Fibroblast of the aortic adventitia (primary cell): Measurements from ENCODE around the gene PHF10. TPM values are rescaled to one million over a fixed set of nuclear protein-coding genes. Genes with fewer than 3 reads are reported as not detected.

ENCODE experiments used
- DNase-seq: peaks from one replicate; pipeline ENCODE4 v3.0.0-alpha.2; 2010; ENCODE audit warnings: low read depth
- H3K4me3 ChIP-seq: 2 replicates; pipeline ENCODE4 v1.5.1; 2011; ENCODE audit warnings: low read depth, mild to moderate bottlenecking, control low read depth, low read length, moderate library complexity
- CTCF ChIP-seq: IDR thresholded peaks from 2 replicates; pipeline ENCODE4 v1.5.1; 2011; ENCODE audit warnings: mild to moderate bottlenecking, low read length, control low read depth, inconsistent platforms; ENCODE audit not compliant: insufficient read depth
- total RNA-seq: library from RNA; depleted of rRNA; stranded (reverse); fragments of >200 nt; gene quantifications from 2 replicates; pipeline ENCODE4 v1.2.3, GENCODE V29; 2012; ENCODE audit warnings: low replicate concordance

Gene PHF10
- total RNA-seq, 1 donor: 18.9 TPM

- no peak for TF ChIP-seq CTCF
- peak; percentile 75 for DNase-seq
- H3K4me3 ChIP-seq: peak overlapping the region; percentile 75
Observed at GRCh38 chr6:169723200-169723909, 945 bp downstream of the PHF10 start.

DNA sequence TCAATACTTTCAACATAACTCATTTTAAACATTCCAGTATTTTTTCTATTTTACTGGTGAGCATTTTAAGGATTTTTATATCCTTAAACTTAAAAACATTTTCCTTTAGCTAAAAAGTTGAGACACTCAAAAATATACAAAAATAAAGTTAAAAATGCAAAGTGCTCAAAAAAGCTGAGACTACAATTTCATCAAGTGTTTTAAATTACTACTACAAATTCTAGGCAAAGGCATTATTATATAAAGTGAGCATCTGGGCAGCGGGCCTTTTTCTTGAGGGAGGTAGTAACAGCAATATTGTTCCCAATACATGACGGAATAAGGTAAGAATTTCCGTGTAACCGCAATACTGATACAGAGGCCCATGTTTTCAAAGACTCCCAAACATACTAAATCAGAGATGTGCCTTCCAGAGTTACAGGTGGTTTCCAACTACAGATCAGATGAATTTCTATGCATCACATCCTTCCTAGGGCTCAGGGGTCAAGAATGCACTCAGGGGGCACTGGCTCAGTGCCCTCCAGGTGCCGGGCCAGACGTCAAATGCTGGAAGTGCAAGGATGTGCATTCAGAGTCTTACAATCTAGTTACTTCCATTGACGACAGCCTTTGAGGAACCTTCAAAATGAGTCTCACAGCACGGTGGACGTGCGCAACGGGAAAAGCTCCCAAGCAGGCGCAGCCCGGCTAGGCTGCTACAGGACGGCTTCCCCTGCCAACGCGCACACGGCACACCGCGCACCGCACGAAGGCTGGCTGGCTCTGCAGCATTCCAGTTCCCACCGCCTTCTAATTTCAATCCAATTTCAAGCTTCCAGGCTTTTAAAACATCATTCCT lies 1.7 kb downstream of the PHF10 start:
- peak overlapping the region; percentile 75 for H3K4me3 ChIP-seq
- peak; percentile 81 for DNase-seq
- no peak for TF ChIP-seq CTCF

- DNase-seq: no peak
- TF ChIP-seq CTCF: peak; percentile 14
- H3K4me3 ChIP-seq: no peak overlapping the region
Observed at GRCh38 chr6:169720207-169720855, 4.0 kb downstream of the PHF10 start.

GRCh38 chr6:169719117-169719516 lies 5.2 kb downstream of the PHF10 start:
- no peak overlapping the region for H3K4me3 ChIP-seq
- TF ChIP-seq CTCF: no peak
- no peak for DNase-seq

DNA sequence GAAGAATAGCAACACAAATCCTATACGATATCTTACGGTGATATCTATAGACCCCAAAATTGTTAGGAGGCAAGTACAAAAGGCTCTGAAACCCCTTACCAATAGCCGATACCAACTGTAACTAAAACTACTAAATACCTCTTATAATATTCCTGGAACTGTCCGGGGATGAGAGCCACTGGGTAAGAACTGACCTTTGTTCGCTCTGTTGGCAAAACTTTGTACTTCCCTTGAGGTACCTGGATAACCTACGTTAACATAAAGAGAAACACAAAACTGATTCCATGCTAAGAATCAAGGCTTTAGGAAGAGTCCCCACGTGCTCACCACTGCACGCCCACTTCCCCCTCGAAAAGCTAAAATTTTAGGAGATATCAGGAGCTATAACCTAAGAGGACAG lies 9.7 kb downstream of the PHF10 start:
- no peak overlapping the region for H3K4me3 ChIP-seq
- no peak for DNase-seq
- TF ChIP-seq CTCF: no peak

GRCh38 chr6:169714178-169714577 lies 10.1 kb downstream of the PHF10 start:
- DNase-seq: no peak
- no peak for TF ChIP-seq CTCF
- no peak overlapping the region for H3K4me3 ChIP-seq
